HL-60 (cell line): ENCODE results near the gene GPATCH8.

Experiments
- DNase-seq, 2 experiments: peaks; one replicate each; pipeline ENCODE4 v3.0.0-alpha.2; 2010 to 2020; ENCODE audit warnings: low read depth in 1 of 2, low spot score in 1 of 2
- H3K27ac ChIP-seq: fragments of 250-450 bp; sonication (Bioruptor Pico); replicated peaks from 2 replicates; pipeline ENCODE4 v1.5.1; 2020; ENCODE audit warnings: mild to moderate bottlenecking, moderate library complexity
- H3K27me3 ChIP-seq: fragments of 250-450 bp; sonication (Bioruptor Pico); 2 replicates; pipeline ENCODE4 v1.5.1; 2021; ENCODE audit warnings: mild to moderate bottlenecking, moderate library complexity; ENCODE audit not compliant: insufficient read depth, poor library complexity, severe bottlenecking
- H3K4me3 ChIP-seq: replicated peaks from 2 replicates; pipeline ENCODE4 v1.5.1; 2011; ENCODE audit warnings: mild to moderate bottlenecking, control low read depth, low read length; ENCODE audit not compliant: insufficient read depth
- CTCF ChIP-seq: IDR thresholded peaks from one replicate; pipeline ENCODE4 v1.5.1; 2011; ENCODE audit warnings: low read length, control low read depth, inconsistent platforms; ENCODE audit not compliant: insufficient read depth
- GABPA ChIP-seq: IDR thresholded peaks from 2 replicates; pipeline ENCODE4 v1.6.1; 2012; ENCODE audit warnings: low read depth
- POLR2AphosphoS5 ChIP-seq: IDR thresholded peaks from 2 replicates; pipeline ENCODE4 v1.6.1; 2012; ENCODE audit warnings: low read depth
- REST ChIP-seq: IDR thresholded peaks from 2 replicates; pipeline ENCODE4 v1.6.1; 2012; ENCODE audit warnings: low read depth; ENCODE audit not compliant: insufficient replicate concordance
- SPI1 ChIP-seq: IDR thresholded peaks from 2 replicates; pipeline ENCODE4 v1.6.1; 2012; ENCODE audit warnings: low read depth, mild to moderate bottlenecking, borderline replicate concordance

The GPATCH8 gene

GRCh38 chr17:44414394-44415155, 88.6 kb downstream of the GPATCH8 start:
- TF ChIP-seq SPI1 (peak; percentile 24; the same call in 1 of the 2 replicates), REST (no peak)
- Histone ChIP-seq H3K4me3 (no peak overlapping the region), H3K27ac (no peak overlapping the region), H3K27me3 (no peaks in the 10 kb centered on the region)
- no peak for DNase-seq

GRCh38 chr17:44409309-44410028, 93.7 kb downstream of the GPATCH8 start:
- TF ChIP-seq REST (no peak), SPI1 (no peak), POLR2AphosphoS5 (no peak), GABPA (no peak), CTCF (no peak)
- H3K27me3 ChIP-seq, result no peaks in the 10 kb centered on the region
- no peak for DNase-seq
- H3K4me3 ChIP-seq, result no peak overlapping the region
- H3K27ac ChIP-seq, result no peak overlapping the region

- TF ChIP-seq CTCF (no peak), GABPA (no peak), REST (no peak), SPI1 (no peak), POLR2AphosphoS5 (no peak)
- no peak overlapping the region for H3K27ac ChIP-seq
- H3K27me3 ChIP-seq, result no peaks in the 10 kb centered on the region
- no peak overlapping the region for H3K4me3 ChIP-seq
- DNase-seq, result no peak
These were observed 94.4 kb downstream of the GPATCH8 start for GRCh38 chr17:44408786-44409185.
